Astrocyte (in vitro differentiated cells and primary cell): Measurements from ENCODE around the gene FSD1.
A peak's percentile ranks its signal among the peaks of the same experiment; 100 is the strongest.

Experiments used
- CTCF ChIP-seq: IDR thresholded peaks from 2 replicates; pipeline ENCODE4 v1.5.1; 2011; ENCODE audit warnings: low read depth, mild to moderate bottlenecking, inconsistent platforms, low read length, moderate library complexity; ENCODE audit not compliant: insufficient read depth
- EZH2 ChIP-seq: IDR thresholded peaks from 2 replicates; pipeline ENCODE4 v1.6.1; 2012; ENCODE audit warnings: mild to moderate bottlenecking, low read length, inconsistent platforms; ENCODE audit not compliant: insufficient read depth

GRCh38 chr19:4279530-4280422 is 24.6 kb upstream of the FSD1 start:
- TF ChIP-seq CTCF (no peak), EZH2 (peak; percentile 81)
